NB4 (cell line): ENCODE data around the gene HKDC1.
"Not testable (repeated sequence)": the region's sequence is repeated elsewhere in the genome, so short reads cannot be mapped to it uniquely, and the experiment has no call there.

ENCODE experiments used
- DNase-seq: peaks from one replicate; pipeline ENCODE4 v3.0.0; 2010; ENCODE audit warnings: low read depth
- H3K4me3 ChIP-seq: one replicate; pipeline ENCODE4 v1.5.1; 2011; ENCODE audit warnings: mild to moderate bottlenecking, low read depth, low read length, moderate library complexity
- MYC ChIP-seq: IDR thresholded peaks from 2 replicates; pipeline ENCODE4 v1.6.1; 2011; ENCODE audit warnings: low read depth, low read length
- POLR2A ChIP-seq: IDR thresholded peaks from 2 replicates; pipeline ENCODE4 v1.6.1; 2011; ENCODE audit warnings: mild to moderate bottlenecking; ENCODE audit not compliant: insufficient read length; ENCODE audit errors: extremely low read depth
- TF ChIP-seq, protein P1 (sequence below): IDR thresholded peaks from one replicate; pipeline ENCODE4 v1.5.1; 2012; ENCODE audit warnings: low read depth, low read length
- TF ChIP-seq, protein P2 (sequence below): IDR thresholded peaks from 2 replicates; pipeline ENCODE4 v1.6.1; 2011; ENCODE audit warnings: low read depth, low read length

HKDC1 gene, protein sequence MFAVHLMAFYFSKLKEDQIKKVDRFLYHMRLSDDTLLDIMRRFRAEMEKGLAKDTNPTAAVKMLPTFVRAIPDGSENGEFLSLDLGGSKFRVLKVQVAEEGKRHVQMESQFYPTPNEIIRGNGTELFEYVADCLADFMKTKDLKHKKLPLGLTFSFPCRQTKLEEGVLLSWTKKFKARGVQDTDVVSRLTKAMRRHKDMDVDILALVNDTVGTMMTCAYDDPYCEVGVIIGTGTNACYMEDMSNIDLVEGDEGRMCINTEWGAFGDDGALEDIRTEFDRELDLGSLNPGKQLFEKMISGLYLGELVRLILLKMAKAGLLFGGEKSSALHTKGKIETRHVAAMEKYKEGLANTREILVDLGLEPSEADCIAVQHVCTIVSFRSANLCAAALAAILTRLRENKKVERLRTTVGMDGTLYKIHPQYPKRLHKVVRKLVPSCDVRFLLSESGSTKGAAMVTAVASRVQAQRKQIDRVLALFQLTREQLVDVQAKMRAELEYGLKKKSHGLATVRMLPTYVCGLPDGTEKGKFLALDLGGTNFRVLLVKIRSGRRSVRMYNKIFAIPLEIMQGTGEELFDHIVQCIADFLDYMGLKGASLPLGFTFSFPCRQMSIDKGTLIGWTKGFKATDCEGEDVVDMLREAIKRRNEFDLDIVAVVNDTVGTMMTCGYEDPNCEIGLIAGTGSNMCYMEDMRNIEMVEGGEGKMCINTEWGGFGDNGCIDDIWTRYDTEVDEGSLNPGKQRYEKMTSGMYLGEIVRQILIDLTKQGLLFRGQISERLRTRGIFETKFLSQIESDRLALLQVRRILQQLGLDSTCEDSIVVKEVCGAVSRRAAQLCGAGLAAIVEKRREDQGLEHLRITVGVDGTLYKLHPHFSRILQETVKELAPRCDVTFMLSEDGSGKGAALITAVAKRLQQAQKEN

DNA sequence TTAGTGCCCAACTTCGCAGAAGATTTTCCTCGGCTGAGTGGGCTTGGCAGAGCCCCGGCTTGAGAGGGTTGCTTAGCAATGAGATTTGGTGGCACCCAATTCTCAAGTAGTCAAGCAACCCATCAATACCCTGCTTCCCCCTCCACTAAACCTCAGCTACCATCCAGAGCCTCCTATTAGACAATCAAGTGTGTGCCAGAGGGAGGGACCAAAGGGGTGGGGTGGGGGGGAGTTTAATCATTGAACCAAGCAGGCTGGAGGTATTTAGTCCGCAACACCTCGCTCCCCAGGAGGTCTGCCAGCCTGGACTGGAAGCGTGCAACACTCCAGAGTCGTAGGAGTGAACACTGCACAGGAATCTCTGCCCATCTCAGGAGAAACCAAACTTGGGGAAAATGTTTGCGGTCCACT, at the start of gene HKDC1:
Gene HKDC1 (plus strand): TSS at position 292 of the 411 bp plus-strand sequence. CDS start 104 bp downstream, at position 396.
- no peak for DNase-seq
- H3K4me3 ChIP-seq = no peak within 1 kb of the TSS
- TF ChIP-seq, protein P1, sequence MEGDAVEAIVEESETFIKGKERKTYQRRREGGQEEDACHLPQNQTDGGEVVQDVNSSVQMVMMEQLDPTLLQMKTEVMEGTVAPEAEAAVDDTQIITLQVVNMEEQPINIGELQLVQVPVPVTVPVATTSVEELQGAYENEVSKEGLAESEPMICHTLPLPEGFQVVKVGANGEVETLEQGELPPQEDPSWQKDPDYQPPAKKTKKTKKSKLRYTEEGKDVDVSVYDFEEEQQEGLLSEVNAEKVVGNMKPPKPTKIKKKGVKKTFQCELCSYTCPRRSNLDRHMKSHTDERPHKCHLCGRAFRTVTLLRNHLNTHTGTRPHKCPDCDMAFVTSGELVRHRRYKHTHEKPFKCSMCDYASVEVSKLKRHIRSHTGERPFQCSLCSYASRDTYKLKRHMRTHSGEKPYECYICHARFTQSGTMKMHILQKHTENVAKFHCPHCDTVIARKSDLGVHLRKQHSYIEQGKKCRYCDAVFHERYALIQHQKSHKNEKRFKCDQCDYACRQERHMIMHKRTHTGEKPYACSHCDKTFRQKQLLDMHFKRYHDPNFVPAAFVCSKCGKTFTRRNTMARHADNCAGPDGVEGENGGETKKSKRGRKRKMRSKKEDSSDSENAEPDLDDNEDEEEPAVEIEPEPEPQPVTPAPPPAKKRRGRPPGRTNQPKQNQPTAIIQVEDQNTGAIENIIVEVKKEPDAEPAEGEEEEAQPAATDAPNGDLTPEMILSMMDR = no peak
- TF ChIP-seq MYC (no peak), POLR2A (no peak)
- TF ChIP-seq, protein P2, sequence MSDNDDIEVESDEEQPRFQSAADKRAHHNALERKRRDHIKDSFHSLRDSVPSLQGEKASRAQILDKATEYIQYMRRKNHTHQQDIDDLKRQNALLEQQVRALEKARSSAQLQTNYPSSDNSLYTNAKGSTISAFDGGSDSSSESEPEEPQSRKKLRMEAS = no peak

DNA sequence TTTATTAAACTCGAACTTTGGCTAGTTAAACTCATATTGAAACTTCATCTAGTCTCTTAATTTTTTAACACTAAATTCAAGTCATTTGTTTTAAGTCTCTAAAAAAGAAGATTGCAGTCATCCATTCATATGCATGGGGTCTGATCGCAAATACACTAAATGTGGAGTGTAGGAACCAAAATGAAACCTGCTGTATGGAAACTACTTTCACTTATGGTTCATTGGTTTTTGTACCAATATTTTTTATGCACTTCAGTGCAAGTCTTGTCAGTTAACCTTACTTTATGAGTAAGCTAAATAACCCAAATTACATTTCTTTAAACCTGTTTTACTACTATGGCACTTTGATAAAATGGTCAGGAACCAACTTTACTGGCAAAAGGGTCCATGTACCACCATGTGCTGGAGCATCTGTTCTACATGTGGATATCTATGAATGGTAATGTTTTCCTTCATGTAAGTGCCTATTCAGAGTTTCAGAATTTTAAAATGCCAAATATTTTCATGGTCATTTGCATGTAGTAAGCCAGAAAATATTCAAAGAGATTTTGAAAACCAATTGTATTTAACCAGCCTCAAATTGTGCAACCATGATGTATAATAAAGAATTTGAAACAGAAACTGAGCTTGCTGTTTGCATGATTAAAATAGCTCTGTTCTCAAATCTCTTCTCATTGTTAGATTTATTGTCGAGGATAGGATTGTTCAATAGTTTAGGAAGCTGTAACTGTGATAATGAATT, 47.7 kb upstream of the HKDC1 start:
- H3K4me3 ChIP-seq = no peak overlapping the region
- TF ChIP-seq POLR2A (no peak), MYC (no peak)
- TF ChIP-seq, protein P1 = no peak
- TF ChIP-seq, protein P2 = no peak
- DNase-seq = no peak

DNA sequence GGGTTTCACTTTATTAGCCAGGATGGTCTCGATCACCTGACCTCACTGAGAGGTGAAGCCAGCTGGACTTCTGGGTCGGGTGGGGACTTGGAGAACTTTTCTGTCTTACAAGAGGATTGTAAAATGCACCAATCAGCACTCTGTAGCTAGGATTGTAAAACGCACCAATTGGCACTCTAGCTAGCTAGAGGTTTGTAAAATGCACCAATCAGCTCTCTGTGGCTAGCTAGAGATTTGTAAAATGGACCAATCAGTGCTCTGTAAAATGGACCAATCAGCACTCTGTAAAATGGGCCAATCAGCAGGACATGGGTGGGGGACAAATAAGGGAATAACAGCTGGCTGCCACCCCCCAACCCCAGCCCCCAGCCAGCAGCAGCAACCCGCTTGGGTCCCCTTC, 44.8 kb upstream of the HKDC1 start:
- DNase-seq = not testable (repeated sequence)

DNA sequence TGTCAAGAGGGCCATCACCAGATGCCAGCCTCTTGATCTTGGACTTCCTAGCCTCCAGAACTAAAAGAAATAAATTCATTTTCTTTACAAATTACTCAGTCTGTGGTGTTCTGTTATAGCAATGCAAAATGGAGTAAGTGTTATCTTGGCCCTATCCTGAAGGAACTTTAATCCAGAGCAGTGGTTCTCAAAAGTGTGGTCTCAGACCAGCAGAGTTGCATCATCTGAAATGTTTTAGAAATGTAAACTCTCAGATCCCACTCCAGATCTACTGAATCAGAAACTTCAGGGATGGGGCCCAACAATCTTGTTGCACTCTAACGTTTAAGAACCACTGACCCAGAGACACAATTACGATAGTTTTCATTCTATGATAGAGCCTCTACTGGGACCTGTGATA, 43.3 kb upstream of the HKDC1 start:
- TF ChIP-seq, protein P2 = no peak
- TF ChIP-seq, protein P1 = no peak
- TF ChIP-seq POLR2A = no peak
- no peak for TF ChIP-seq MYC
- no peak overlapping the region for H3K4me3 ChIP-seq
- no peak for DNase-seq

More for the DNA sequence above, 44.8 kb upstream of the HKDC1 start:
- H3K4me3 ChIP-seq = not testable (repeated sequence)

DNA sequence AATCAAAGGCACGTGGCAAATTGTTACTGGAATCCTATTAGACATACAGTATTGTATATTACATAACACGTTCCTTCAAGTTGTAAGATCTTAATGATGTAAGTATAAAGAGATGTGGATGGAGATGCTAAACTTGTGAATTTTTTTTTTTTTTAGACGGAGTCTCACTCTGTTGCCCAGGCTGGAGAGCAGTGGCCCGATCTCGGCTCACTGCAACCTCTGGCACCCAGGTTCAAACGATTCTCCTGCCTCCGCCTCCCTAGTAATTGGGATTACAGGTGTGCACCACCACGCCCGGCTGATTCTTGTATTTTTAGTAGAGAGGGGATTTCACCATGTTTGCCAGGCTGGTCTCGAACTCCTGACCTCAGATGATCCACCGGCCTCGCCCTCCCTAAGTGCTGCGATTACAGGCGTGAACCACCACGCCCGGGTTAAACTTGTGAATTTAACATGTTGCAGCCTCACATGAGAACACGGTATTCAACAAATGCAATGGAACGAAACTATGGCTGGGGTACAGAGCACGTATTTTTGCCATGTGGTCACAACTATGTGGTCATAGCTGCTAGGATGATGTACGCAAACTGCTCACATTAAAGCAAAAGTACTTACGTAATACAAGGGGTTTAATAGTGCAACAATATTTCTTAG, 40.9 kb upstream of the HKDC1 start:
- DNase-seq = no peak
- peak overlapping the region; percentile 73 for H3K4me3 ChIP-seq
- TF ChIP-seq POLR2A = no peak
- TF ChIP-seq, protein P2 = no peak
- TF ChIP-seq MYC = no peak
- TF ChIP-seq, protein P1 = no peak
